Measurements from ENCODE around the gene EID1.
"Not testable (repeated sequence)": the region's sequence is repeated elsewhere in the genome, so short reads cannot be mapped to it uniquely, and the experiment has no call there.

EID1 gene, protein sequence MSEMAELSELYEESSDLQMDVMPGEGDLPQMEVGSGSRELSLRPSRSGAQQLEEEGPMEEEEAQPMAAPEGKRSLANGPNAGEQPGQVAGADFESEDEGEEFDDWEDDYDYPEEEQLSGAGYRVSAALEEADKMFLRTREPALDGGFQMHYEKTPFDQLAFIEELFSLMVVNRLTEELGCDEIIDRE

DNA sequence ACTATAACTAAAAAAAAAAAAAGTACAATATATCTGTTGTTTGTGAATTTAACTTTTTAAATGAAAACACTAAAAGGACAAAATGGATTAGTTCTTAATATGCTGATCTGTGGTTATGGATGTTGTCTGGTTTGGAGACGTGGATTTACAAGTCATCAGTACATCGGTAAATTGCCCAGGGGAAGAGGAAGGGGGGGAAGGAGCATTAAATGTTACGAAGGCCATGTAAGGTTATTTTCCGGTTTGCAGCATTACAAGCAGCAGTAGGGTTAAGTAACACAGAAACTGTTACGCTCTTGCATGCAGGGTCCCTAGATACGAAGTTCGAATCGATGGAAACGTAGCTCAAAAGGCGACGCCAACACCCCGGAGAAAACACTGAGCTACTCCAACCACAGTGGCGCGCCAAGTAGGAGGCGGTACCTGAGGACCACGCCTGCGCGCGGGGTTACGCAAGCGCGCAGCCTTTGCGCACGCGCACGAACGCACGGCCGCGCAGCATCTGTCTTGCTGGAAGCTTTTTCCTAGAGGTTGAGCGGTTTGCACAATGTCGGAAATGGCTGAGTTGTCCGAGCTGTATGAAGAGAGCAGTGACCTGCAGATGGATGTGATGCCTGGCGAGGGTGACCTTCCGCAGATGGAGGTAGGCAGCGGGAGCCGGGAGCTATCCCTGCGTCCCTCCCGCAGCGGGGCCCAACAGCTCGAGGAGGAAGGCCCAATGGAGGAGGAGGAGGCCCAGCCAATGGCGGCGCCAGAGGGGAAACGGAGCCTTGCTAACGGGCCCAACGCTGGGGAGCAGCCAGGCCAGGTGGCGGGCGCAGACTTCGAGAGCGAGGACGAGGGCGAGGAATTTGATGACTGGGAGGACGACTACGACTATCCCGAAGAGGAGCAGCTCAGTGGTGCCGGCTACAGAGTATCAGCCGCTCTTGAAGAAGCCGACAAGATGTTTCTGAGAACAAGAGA, at the start of gene EID1:
Gene EID1, plus strand, starts transcription at position 505 of the 966 bp plus-strand sequence. Its CDS starts 43 bp downstream, at position 548.
- peak; percentile 88 for DNase-seq (ENCODE audit: low read depth)

GRCh38 chr15:48828471-48828870, 49.5 kb upstream of the EID1 start:
- DNase-seq (ENCODE audit: low read depth), result no peak

- DNase-seq (ENCODE audit: low read depth), result no peak
These were observed 49.0 kb upstream of the EID1 start for GRCh38 chr15:48828906-48829305.

DNA sequence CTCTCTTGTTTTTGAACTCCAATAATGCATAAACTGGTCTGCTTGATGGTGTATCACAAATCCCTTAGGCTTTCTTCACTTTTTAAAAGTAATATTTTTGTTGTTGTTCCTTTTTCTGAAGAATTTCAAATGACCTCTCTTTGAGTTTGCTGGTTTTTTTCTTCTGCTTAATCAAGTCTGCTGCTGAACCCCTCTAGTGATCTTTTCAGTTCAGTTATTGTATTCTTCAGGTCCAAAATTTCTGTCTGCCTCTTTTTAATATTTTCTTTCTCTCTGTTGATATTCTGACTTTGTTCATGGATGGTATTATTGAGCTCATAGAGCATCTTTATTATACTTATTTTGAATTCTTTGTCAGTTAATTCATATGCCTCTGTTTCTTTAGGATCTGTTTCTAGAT, 45.3 kb upstream of the EID1 start:
- no peak for DNase-seq (ENCODE audit: low read depth)

GRCh38 chr15:48833526-48834239, 44.3 kb upstream of the EID1 start:
- no peak for DNase-seq (ENCODE audit: low read depth)

DNA sequence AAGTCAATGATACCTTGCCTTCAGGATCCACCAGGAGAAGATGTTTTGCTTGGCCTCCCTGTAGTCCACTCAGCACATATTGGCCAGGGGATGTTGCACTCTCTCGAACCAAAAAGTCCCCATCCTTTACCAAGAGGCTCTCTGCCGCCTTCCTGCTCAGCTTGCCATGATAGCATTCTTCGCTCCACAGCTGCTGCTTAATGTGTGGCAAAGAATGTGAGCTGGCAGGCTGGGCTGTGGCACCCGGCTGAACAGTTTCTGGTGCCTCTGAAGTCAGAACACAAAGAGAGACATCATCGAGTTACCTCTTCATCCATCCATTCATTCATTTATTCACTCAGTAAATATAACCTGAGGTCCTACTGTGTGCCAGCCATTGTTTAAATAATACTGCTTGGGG, 43.2 kb upstream of the EID1 start:
- DNase-seq (ENCODE audit: low read depth), result no peak

- DNase-seq (ENCODE audit: low read depth), result no peak
These were observed 35.4 kb upstream of the EID1 start for GRCh38 chr15:48842501-48842900.

GRCh38 chr15:48845123-48845522, 32.8 kb upstream of the EID1 start:
- no peak for DNase-seq (ENCODE audit: low read depth)

GRCh38 chr15:48850648-48851047, 27.3 kb upstream of the EID1 start:
- no peak for DNase-seq (ENCODE audit: low read depth)

- DNase-seq (ENCODE audit: low read depth), result no peak
These were observed 26.0 kb upstream of the EID1 start for GRCh38 chr15:48851956-48852355.

DNA sequence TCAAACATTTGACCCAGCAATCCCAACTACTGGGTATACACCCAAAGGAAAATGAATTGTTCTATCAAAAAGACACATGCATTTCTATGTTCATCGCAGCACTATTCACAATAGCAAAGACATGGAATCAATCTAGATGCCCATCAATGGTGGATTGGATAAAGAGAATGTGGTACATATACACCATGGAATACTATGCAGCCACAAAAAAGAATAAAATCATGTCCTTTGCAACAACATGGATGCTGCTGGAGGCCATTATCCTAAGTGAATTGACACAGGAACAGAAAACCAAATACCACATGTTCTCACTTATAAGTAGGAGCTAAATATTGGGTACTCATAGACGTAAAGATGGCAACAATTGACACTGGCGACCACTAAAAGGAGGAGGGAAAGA, 23.5 kb upstream of the EID1 start:
- DNase-seq (ENCODE audit: low read depth), result not testable (repeated sequence)

DNA sequence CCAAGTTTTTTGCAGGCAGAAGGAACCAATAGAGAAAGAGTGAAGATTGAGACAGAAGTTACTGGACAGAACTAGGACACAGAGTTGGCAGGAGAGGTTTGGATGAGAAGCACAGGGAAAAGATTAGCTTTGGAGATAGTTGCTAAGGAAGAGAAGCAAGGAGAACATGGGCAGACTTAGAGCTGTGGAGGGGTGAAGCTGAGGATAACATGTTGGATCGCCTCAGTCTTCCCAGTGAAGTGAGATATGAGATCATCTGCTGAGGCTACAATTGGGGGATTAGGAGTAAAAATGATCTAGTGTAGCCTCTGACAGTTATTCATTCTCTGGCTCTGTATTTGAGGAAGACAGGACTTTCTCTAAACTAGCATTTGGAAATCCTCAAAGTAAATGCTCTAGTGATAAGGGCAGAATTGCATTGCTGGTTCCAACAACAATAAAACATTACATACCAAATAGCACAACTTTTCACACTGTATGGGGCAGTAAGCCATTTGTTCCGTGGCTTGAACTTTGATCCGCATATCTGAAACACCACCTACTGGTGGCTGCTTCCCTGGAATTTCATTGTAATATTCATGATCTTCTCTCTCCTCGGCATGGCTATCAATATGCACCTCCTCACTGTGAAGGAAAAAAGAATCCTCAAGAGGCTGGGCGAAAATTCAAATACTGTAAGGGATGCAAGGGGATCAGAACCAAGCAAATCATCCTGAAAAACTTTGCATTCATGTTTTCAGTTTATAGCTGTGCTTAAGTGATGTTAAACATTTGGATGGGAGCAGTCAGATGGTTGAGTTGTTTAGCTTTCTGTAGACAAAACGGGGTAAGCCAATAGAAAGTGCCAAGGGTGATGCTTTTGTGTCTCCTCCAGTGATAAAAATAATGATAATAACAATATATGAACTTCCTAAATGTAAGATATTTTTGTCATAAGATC, 22.2 kb upstream of the EID1 start:
- DNase-seq (ENCODE audit: low read depth), result no peak

DNA sequence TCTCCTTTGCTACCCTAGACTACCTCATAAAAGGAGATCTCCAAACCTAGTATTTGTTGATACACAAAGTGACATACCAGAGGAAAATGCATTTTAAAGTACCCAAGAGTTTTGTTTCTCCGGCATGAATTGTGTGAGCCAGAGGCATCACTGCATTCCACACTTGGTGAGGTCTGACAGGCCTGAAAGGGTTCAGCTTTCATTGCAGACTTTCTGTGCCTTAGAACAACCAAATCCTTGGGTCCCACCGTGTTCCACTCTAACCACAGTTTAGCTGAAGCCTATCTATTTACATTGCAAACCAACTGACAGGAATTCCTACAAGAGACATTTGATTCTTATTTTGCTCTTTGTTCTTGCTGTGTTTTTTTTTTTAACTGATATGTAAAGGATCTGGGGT, 21.0 kb upstream of the EID1 start:
- DNase-seq (ENCODE audit: low read depth), result no peak

GRCh38 chr15:48858401-48858800, 19.5 kb upstream of the EID1 start:
- no peak for DNase-seq (ENCODE audit: low read depth)

GRCh38 chr15:48859426-48859825, 18.5 kb upstream of the EID1 start:
- no peak for DNase-seq (ENCODE audit: low read depth)

DNA sequence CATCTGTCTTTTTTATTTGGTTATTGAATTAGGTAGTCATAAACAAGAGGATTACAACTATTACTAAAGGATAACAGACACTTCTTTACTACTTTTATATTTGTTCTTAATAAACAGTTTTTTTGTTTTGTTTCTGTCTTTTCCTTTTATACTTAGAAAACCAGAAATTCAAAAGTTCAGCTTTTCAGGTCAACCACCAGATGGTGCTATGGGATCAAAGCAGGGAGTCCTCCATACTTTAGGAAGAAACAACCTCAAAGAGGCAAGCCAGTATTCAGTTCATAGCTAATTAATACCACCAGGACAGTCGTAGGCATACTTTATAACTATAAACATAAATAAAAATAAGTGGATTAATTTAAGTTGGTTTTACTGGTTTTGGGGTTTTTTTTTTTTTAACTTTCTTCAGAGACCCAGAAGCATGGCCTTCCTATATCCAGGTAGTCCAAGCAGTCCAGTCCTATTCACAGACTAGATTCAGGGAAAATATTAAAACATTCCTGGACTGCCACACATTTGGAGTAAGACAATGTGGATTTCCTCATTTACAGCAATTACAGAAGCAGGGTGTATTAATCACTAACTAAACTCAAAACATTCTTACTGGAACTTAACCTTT, 16.0 kb upstream of the EID1 start:
- no peak for DNase-seq (ENCODE audit: low read depth)

- no peak for DNase-seq (ENCODE audit: low read depth)
These were observed 15.2 kb upstream of the EID1 start for GRCh38 chr15:48862705-48863104.

- DNase-seq (ENCODE audit: low read depth), result no peak
These were observed 12.4 kb upstream of the EID1 start for GRCh38 chr15:48865370-48866079.

GRCh38 chr15:48866141-48866563, 11.8 kb upstream of the EID1 start:
- no peak for DNase-seq (ENCODE audit: low read depth)

GRCh38 chr15:48868023-48868422, 9.9 kb upstream of the EID1 start:
- DNase-seq (ENCODE audit: low read depth), result no peak

DNA sequence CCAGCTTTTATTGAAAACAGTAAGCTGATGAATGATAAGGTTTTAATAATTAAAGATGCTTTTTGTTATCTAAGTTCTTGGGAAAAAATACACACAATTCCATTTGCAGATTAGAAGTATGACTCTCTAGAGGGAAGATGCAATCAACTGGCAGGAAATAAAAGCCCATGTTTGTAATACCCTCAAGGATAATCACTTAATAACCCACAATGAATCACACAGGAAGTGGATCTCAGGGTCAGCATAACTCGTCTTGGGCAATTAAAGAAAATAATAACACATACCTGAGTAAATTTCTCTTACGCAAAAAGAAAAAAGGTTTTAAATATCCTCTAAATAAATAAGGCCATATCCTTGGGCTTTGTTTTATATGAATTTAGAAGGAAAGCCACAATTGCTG, 9.4 kb upstream of the EID1 start:
- no peak for DNase-seq (ENCODE audit: low read depth)

Data from activated T-cell treated with anti-CD3 and anti-CD28 coated beads for 1 hour (primary cell).